K562 (cell line): ENCODE measurements around the gene TSPAN32. TPM values are rescaled to one million over a fixed set of nuclear protein-coding genes. Genes with fewer than 3 reads are reported as not detected.

Source experiments
- CTCFL ChIP-seq: IDR thresholded peaks from 2 replicates; pipeline ENCODE4 v1.6.1; 2011; ENCODE audit warnings: borderline replicate concordance, low read depth, mild to moderate bottlenecking, moderate library complexity, low read length; ENCODE audit not compliant: insufficient read depth, poor library complexity, severe bottlenecking
- EP300 ChIP-seq: IDR thresholded peaks from 2 replicates; pipeline ENCODE4 v1.6.1; 2012; ENCODE audit warnings: low read length, improper control_type of control experiment
- FOXK1 ChIP-seq: sonication (generic); formaldehyde crosslinking; IDR thresholded peaks from 2 replicates; pipeline ENCODE4 v1.8.0; 2022; ENCODE audit warnings: missing genetic modification reagents, mild to moderate bottlenecking, borderline replicate concordance
- GATAD2B ChIP-seq: fragments of 450-650 bp; IDR thresholded peaks from 2 replicates; pipeline ENCODE4 v1.6.1; 2017; ENCODE audit warnings: mild to moderate bottlenecking, borderline replicate concordance
- HDAC6 ChIP-seq: IDR thresholded peaks from 2 replicates; pipeline ENCODE4 v1.6.1; 2012; ENCODE audit warnings: low read depth, mild to moderate bottlenecking, control low read depth, inconsistent platforms, low read length, moderate library complexity
- HEY1 ChIP-seq: fragments of 250-450 bp; sonication (Bioruptor Pico); IDR thresholded peaks from 2 replicates; pipeline ENCODE4 v1.5.0; 2020; ENCODE audit warnings: mild to moderate bottlenecking, moderate library complexity, borderline replicate concordance
- KAT7 ChIP-seq: sonication (generic); formaldehyde crosslinking; IDR thresholded peaks from 2 replicates; pipeline ENCODE4 v1.8.0; 2022; ENCODE audit warnings: missing genetic modification reagents, mild to moderate bottlenecking, borderline replicate concordance
- KHSRP ChIP-seq: fragments of 450-650 bp; IDR thresholded peaks from 2 replicates; pipeline ENCODE4 v1.6.1; 2017
- MAX ChIP-seq: sonication (generic); formaldehyde crosslinking; IDR thresholded peaks from 2 replicates; pipeline ENCODE4 v1.9.0; 2022; ENCODE audit warnings: mild to moderate bottlenecking, missing genetic modification reagents
- PHF8 ChIP-seq: fragments of 200-600 bp; sonication (generic); IDR thresholded peaks from 2 replicates; pipeline ENCODE4 v1.6.1; 2012; ENCODE audit warnings: mixed run types, mild to moderate bottlenecking, inconsistent platforms, low read length, moderate library complexity, borderline replicate concordance
- SIX5 ChIP-seq, 2 experiments: IDR thresholded peaks; 2 replicates each; pipeline ENCODE4 v1.6.1; 2011; ENCODE audit warnings: low read length in 2 of 2, borderline replicate concordance in 1 of 2, low read depth in 1 of 2, mild to moderate bottlenecking in 1 of 2, moderate library complexity in 1 of 2; ENCODE audit not compliant: insufficient read depth in 1 of 2
- SLC30A9 ChIP-seq: fragments of 250-450 bp; sonication (Bioruptor Pico); IDR thresholded peaks from 2 replicates; pipeline ENCODE4 v1.8.0; 2022; ENCODE audit warnings: mild to moderate bottlenecking, moderate library complexity
- SMARCB1 ChIP-seq: IDR thresholded peaks from 2 replicates; pipeline ENCODE4 v1.6.1; 2011; ENCODE audit warnings: improper control_type of control experiment, low read depth; ENCODE audit not compliant: insufficient read length
- SREBF1 ChIP-seq: fragments of 150-350 bp; IDR thresholded peaks from 2 replicates; pipeline ENCODE4 v1.6.1; 2014; ENCODE audit warnings: antibody characterized with exemption, low read depth, low read length, borderline replicate concordance
- TBP ChIP-seq: optimal IDR thresholded peaks from 2 replicates; pipeline ENCODE3; 2011; ENCODE audit warnings: low read depth, low read length, improper control_type of control experiment
- U2AF1 ChIP-seq: fragments of 200-400 bp; formaldehyde crosslinking; optimal IDR thresholded peaks from 2 replicates; pipeline ENCODE3; 2017; ENCODE audit warnings: mild to moderate bottlenecking, low read depth, low read length, moderate library complexity
- WHSC1 ChIP-seq: IDR thresholded peaks from one replicate; pipeline ENCODE4 v1.6.1; 2012; ENCODE audit warnings: low read length, control low read depth, inconsistent platforms
- ZNF184 ChIP-seq: sonication (generic); formaldehyde crosslinking; IDR thresholded peaks from 2 replicates; pipeline ENCODE4 v1.5.0; 2020; ENCODE audit warnings: missing genetic modification reagents
- ZNF24 ChIP-seq: fragments of 450-650 bp; IDR thresholded peaks from 2 replicates; pipeline ENCODE4 v1.6.1; 2016
- ZNF274 ChIP-seq: IDR thresholded peaks from 2 replicates; pipeline ENCODE4 v1.6.1; 2011; ENCODE audit warnings: low read depth, mild to moderate bottlenecking, low read length, moderate library complexity, borderline replicate concordance
- ZNF311 ChIP-seq: fragments of 250-450 bp; sonication (Bioruptor Pico); IDR thresholded peaks from 2 replicates; pipeline ENCODE4 v1.4.0; 2020; ENCODE audit warnings: mild to moderate bottlenecking, moderate library complexity
- ZNF764 ChIP-seq: fragments of 250-450 bp; sonication (Bioruptor Pico); IDR thresholded peaks from 2 replicates; pipeline ENCODE4 v1.4.0; 2020; ENCODE audit warnings: low read depth, mild to moderate bottlenecking, moderate library complexity
- ZNF785 ChIP-seq: fragments of 250-450 bp; sonication (Bioruptor Pico); IDR thresholded peaks from 2 replicates; pipeline ENCODE4 v1.4.0; 2020; ENCODE audit warnings: mild to moderate bottlenecking
- polyA plus RNA-seq, 8 experiments: library from polyadenylated mRNA; depleted of rRNA in 4 of 8; stranded (reverse) in 5 of 8; unstranded in 3 of 8; fragments of >200 nt; fragmentation: Nextera tagmentation in 2 of 8; fragmentation: Illumina TruSeq in 1 of 8; extraction: Ambion mirVana in 2 of 8; extraction: Trizol in 1 of 8; gene quantifications; 2 replicates each; pipeline versions ENCODE4 v1.2.1 to v1.2.3, GENCODE V29; 2011 to 2014; ENCODE audit warnings: inconsistent platforms in 1 of 8, missing spikeins in 1 of 8
- total RNA-seq, 7 experiments: library from RNA; depleted of rRNA in 6 of 7; stranded (reverse); fragments of >200 nt in 6 of 7; fragmentation: Illumina TruSeq in 2 of 7; extraction: Trizol in 2 of 7; gene quantifications; 2 replicates each; pipeline versions ENCODE4 v1.2.1 to v1.2.3, GENCODE V29; 2011 to 2021; ENCODE audit warnings: low replicate concordance in 1 of 7
- TF ChIP-seq, protein P1 (sequence below): fragments of 250-450 bp; sonication (Bioruptor Pico); IDR thresholded peaks from 2 replicates; pipeline ENCODE4 v1.9.0; 2021; ENCODE audit warnings: mild to moderate bottlenecking, inconsistent platforms
- TF ChIP-seq, protein P2 (sequence below): fragments of 450-650 bp; formaldehyde crosslinking; IDR thresholded peaks from 2 replicates; pipeline ENCODE4 v1.4.0; 2020; ENCODE audit warnings: mild to moderate bottlenecking, moderate library complexity

Gene TSPAN32
- total and polyA plus RNA-seq, 9 of the 15 experiments (the other 6 are each of a cell fraction or from before 2014, with no cell fraction given): 0.21 to 7.3 (median 2.6) TPM

DNA sequence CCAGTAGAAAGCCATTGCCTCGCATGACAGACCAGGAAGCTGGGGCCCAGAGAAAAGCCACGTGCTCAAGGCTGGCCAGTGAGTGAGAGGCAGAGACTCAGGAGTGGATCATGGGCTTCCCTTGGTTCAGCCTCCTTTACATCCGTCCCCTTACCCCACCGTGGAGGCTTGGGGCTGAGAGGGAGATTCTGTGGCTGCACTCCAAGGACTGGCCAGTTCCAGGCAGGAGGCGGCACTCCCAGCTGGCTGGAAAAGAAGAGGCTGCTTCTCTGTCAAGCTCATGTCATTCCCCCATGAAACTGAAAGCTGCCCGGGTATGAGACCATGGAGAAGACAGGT lies 24.8 kb upstream of the TSPAN32 start (continued):
- TF ChIP-seq ZNF24 (no peak), KAT7 (CRISPR knock-in tag) (no peak), TBP (no peak), KHSRP (no peak), MAX (CRISPR knock-in tag) (peak; percentile 77), FOXK1 (CRISPR knock-in tag) (no peak), CTCFL (no peak), ZNF274 (no peak), ZNF311 (CRISPR knock-in tag) (no peak), HDAC6 (no peak), ZNF785 (CRISPR knock-in tag) (no peak), SMARCB1 (no peak), SLC30A9 (CRISPR knock-in tag) (no peak), SREBF1 (no peak), GATAD2B (no peak), U2AF1 (no peak), PHF8 (no peak), EP300 (no peak), HEY1 (CRISPR knock-in tag) (no peak), ZNF184 (no peak), SIX5 (IDR thresholded peaks at IDR 0.05; ENCODE audit: borderline replicate concordance in 1 of 2, insufficient read depth in 1 of 2, low read depth in 1 of 2, low read length in 2 of 2) (no peak), ZNF764 (CRISPR knock-in tag) (no peak), WHSC1 (no peak)
- TF ChIP-seq, protein P1, sequence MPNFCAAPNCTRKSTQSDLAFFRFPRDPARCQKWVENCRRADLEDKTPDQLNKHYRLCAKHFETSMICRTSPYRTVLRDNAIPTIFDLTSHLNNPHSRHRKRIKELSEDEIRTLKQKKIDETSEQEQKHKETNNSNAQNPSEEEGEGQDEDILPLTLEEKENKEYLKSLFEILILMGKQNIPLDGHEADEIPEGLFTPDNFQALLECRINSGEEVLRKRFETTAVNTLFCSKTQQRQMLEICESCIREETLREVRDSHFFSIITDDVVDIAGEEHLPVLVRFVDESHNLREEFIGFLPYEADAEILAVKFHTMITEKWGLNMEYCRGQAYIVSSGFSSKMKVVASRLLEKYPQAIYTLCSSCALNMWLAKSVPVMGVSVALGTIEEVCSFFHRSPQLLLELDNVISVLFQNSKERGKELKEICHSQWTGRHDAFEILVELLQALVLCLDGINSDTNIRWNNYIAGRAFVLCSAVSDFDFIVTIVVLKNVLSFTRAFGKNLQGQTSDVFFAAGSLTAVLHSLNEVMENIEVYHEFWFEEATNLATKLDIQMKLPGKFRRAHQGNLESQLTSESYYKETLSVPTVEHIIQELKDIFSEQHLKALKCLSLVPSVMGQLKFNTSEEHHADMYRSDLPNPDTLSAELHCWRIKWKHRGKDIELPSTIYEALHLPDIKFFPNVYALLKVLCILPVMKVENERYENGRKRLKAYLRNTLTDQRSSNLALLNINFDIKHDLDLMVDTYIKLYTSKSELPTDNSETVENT (CRISPR knock-in tag): no peak
- TF ChIP-seq, protein P2, sequence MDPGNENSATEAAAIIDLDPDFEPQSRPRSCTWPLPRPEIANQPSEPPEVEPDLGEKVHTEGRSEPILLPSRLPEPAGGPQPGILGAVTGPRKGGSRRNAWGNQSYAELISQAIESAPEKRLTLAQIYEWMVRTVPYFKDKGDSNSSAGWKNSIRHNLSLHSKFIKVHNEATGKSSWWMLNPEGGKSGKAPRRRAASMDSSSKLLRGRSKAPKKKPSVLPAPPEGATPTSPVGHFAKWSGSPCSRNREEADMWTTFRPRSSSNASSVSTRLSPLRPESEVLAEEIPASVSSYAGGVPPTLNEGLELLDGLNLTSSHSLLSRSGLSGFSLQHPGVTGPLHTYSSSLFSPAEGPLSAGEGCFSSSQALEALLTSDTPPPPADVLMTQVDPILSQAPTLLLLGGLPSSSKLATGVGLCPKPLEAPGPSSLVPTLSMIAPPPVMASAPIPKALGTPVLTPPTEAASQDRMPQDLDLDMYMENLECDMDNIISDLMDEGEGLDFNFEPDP: no peak
